HepG2 (cell line): Measurements from ENCODE around the gene MMP25.

Experiments used
- AGO1 ChIP-seq: fragments of 200-400 bp; formaldehyde crosslinking; IDR thresholded peaks from 2 replicates; pipeline ENCODE4 v1.6.1; 2017; ENCODE audit warnings: mild to moderate bottlenecking, low read depth, low read length, moderate library complexity; ENCODE audit not compliant: poor library complexity, severe bottlenecking
- ZNF3 ChIP-seq: IDR thresholded peaks from 2 replicates; pipeline ENCODE4 v1.7.0; 2017; ENCODE audit warnings: inconsistent platforms
- TF ChIP-seq, protein P1 (sequence below): sonication (generic); formaldehyde crosslinking; conservative IDR thresholded peaks from 2 replicates; pipeline ENCODE4 v1.8.0; 2022; ENCODE audit warnings: mild to moderate bottlenecking, moderate library complexity, missing genetic modification reagents
- TF ChIP-seq, protein P2 (sequence below): sonication (generic); formaldehyde crosslinking; IDR thresholded peaks from 2 replicates; pipeline ENCODE4 v1.5.0; 2020; ENCODE audit warnings: mild to moderate bottlenecking, missing genetic modification reagents, moderate library complexity

DNA sequence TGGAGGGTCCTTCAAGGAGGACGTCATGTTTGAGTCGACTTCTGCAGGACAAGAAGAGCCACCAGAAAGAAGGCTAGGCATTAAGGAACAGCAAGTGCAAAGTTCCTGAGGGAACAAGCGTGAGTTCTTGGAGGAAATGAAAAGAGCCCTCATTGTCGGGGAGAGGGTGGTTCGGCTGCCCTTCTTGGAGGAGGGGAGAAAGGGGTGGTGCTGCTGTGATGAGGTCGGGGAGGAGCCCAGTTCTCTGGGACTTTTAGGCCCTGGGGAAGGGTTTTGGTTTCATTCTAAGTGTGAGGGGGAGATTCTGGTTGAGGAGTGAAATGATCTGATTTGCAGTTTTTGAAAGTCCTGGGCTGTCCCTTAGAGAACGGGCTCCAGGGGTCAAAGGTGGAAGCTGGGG lies 13.7 kb upstream of the MMP25 start:
- TF ChIP-seq ZNF3 (CRISPR knock-in tag) (no peak), AGO1 (no peak)
- TF ChIP-seq, protein P1, sequence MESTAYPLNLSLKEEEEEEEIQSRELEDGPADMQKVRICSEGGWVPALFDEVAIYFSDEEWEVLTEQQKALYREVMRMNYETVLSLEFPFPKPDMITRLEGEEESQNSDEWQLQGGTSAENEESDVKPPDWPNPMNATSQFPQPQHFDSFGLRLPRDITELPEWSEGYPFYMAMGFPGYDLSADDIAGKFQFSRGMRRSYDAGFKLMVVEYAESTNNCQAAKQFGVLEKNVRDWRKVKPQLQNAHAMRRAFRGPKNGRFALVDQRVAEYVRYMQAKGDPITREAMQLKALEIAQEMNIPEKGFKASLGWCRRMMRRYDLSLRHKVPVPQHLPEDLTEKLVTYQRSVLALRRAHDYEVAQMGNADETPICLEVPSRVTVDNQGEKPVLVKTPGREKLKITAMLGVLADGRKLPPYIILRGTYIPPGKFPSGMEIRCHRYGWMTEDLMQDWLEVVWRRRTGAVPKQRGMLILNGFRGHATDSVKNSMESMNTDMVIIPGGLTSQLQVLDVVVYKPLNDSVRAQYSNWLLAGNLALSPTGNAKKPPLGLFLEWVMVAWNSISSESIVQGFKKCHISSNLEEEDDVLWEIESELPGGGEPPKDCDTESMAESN = no peak
- TF ChIP-seq, protein P2, sequence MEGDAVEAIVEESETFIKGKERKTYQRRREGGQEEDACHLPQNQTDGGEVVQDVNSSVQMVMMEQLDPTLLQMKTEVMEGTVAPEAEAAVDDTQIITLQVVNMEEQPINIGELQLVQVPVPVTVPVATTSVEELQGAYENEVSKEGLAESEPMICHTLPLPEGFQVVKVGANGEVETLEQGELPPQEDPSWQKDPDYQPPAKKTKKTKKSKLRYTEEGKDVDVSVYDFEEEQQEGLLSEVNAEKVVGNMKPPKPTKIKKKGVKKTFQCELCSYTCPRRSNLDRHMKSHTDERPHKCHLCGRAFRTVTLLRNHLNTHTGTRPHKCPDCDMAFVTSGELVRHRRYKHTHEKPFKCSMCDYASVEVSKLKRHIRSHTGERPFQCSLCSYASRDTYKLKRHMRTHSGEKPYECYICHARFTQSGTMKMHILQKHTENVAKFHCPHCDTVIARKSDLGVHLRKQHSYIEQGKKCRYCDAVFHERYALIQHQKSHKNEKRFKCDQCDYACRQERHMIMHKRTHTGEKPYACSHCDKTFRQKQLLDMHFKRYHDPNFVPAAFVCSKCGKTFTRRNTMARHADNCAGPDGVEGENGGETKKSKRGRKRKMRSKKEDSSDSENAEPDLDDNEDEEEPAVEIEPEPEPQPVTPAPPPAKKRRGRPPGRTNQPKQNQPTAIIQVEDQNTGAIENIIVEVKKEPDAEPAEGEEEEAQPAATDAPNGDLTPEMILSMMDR = no peak
